ENCODE measurements around the gene OR2T34.
"Not testable (repeated sequence)": the region's sequence is repeated elsewhere in the genome, so short reads cannot be mapped to it uniquely, and the experiment has no call there.

Gene OR2T34

GRCh38 chr1:248574657-248575056, at the start of gene OR2T34:
Gene OR2T34, minus strand, starts transcription at chr1:248574757. Its CDS starts 0 bp downstream, at chr1:248574757.
- DNase-seq: not testable (repeated sequence)

- DNase-seq: no peak
Measured at GRCh38 chr1:248622570-248623001, 48.0 kb upstream of the OR2T34 start.

DNA sequence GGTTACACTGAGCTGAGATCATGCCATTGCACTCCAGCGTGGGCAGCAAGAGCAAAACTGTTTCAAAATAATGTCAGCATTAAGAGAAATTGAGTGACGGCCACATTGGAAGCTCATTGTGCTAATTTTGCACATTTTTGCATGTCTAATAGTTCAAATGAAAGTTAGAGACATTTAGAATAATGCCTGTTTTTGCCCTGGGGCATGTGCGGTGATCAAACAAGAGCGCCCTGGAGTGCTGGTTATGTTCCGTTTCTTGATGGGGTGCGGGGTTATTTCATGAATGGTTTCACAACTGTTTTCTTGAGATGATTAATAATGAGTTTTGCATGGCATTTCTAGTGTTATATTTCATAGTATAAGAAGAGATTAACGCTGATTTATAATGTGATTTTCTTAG, 47.2 kb upstream of the OR2T34 start:
- DNase-seq: no peak

GRCh38 chr1:248618878-248619277, 44.3 kb upstream of the OR2T34 start:
- no peak for DNase-seq

DNA sequence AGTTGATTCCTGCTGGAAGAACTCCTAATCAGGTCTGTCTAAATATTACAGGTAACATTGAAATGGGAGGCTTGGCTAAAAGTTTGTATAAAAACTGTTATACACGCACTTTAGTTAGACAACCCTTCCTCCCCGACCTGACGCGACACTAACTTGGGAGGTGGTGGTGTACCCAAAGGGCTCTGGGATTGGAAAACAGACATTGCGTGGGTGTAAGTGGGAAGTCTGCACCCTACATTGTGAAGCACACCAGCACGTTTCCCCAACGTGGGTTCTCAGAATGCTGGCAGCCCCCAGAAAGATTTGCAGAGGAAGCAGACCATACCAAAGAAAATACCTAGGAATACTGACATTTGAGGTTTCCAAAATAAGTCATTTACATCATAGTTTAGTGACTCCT, 43.6 kb upstream of the OR2T34 start:
- DNase-seq: no peak

DNA sequence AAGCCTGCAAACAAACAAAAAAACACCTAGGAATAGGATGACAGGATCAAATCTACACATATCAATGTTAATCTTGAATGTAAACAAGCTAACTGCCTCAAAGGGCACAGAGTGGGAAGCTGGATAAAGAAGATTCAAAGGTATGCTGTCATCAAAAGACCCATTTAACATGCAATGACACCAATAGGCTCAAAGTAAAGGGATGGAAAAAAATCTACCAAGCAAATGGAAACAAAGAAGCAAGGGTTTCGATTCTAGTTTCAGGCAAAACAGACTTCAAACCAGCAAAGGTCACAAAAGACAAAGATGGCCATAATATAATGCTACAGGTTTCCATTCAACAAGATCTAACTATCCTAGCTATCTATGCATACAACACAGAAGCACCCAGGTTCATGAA, 39.2 kb upstream of the OR2T34 start:
- DNase-seq: no peak

DNA sequence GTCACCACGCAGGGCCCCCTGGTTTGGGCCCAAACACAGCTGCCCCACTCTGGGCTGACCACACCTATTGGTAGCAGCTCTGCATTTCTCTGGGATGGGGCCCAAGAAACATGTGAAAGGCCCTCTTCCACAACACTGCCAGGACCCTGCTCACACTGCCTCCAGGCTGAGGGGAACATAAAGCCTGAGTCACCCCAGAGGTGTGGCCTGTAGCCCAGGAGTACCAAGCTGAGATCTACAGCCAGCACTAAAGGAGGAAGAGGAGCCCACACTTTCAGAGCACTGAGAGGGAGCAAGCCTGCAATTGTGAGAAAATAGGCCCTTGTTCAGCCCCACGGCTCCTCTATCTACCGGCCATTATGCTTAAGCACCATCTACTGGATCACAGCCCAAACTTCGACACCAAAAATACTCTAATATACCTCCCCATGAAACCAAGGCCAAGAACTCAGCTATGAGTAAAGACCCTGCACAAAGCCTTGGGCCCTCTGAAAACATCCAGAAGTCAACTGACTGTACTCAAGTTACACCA, 37.4 kb upstream of the OR2T34 start:
- DNase-seq: no peak

DNA sequence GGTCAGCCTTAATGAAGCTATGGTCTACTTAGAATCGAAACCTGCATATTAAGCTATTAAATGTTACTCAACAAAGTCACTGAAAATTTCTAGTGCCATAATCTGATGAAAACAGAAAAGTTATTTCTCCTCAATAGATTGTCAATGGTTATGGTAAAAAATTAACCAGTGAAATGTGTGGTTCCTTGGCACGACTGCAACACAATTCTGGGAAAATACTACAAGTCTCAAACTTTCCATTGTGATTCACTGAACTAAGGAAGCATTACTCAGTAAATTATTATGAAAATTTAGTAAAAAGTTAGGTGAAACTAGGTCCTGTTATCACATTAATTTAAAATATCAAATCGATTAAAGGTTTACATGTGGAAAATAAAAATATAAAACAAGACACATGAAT, 35.7 kb upstream of the OR2T34 start:
- no peak for DNase-seq

GRCh38 chr1:248599396-248599795, 24.8 kb upstream of the OR2T34 start:
- DNase-seq: no peak

GRCh38 chr1:248597589-248597988, 23.0 kb upstream of the OR2T34 start, which contains the start of gene OR2T10:
Gene OR2T10, minus strand, starts transcription at chr1:248597700. Its CDS starts 3,932 bp downstream, at chr1:248593768.
- no peak for DNase-seq

DNA sequence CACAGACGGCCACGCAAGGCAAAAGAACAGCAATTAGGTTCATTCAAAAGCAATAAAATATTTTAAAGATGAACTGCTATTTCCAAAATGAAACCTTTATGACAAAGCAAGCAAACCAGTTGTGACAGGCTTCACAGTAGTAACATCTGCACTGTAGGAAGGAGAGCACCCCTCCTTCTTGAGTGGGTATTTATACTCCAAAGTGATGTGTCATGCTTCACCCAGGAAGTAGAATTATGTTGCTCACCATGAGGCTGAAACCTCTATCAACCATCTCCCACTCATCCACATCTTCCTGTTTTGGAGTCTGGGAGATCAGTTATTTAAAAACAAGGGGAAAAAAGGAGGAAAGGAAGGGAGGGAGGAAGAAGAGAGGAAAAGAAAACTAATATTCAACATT, 22.1 kb upstream of the OR2T34 start:
- no peak for DNase-seq

DNA sequence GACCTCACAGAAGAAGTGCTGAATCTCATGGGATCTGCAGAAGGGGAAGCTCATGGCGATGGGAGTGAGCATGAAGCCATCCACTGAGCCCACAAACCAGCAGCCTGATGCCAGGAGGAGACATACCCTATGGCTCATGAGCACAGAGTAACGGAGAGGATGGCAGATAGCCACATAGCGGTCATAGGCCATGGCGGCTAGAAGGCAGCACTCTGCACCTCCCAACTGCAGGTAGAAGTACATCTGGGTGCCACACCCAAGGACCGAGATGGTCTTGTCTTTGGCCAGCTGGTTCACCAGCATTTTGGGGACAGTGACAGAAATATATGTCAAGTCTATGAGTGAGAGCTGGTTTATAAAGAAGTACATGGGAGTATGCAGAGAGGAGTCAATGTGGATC, 18.7 kb upstream of the OR2T34 start:
- no peak for DNase-seq

DNA sequence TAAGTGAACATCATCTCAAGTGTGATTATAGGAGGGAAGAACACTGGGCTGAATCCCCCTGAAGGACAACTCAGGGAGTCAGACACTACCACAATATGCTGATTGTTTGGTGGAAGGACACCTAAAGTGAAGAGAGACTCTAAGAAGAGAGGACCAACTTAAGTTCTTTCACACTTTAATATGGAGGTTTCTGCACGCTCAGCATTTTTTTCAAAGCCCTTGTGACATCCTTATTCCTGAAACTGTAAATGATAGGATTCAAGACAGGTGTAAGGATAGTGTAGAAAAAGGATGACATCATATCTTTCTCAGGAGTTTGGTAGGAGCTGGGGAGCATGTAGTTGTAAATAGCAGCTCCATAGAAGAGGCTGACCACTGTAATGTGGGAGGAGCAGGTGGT, 18.1 kb upstream of the OR2T34 start:
- DNase-seq: no peak

DNA sequence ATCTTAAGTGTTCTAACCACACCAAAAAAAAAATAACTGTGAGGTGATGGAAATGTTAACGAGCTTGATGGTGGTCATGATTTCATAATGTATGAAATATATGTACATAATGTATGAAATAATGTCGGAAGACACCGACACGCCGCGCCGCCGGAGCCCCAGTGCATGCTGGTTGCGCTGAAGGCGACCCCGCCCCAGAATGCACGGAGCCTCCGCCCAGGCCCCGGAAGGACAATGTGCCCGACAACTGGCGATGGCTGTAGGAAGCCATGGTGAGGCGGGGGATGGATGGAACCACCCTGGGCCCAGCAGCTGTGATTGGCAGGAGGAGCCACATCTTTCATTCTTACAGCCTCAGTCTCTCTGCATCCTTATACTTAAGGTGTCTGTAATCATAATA, 15.5 kb upstream of the OR2T34 start:
- no peak for DNase-seq

- DNase-seq: no peak
Measured at GRCh38 chr1:248589334-248589733, 14.8 kb upstream of the OR2T34 start.

GRCh38 chr1:248585266-248585665, 10.7 kb upstream of the OR2T34 start:
- DNase-seq: no peak

GRCh38 chr1:248576260-248576980, 1.9 kb upstream of the OR2T34 start:
- DNase-seq: no peak

DNA sequence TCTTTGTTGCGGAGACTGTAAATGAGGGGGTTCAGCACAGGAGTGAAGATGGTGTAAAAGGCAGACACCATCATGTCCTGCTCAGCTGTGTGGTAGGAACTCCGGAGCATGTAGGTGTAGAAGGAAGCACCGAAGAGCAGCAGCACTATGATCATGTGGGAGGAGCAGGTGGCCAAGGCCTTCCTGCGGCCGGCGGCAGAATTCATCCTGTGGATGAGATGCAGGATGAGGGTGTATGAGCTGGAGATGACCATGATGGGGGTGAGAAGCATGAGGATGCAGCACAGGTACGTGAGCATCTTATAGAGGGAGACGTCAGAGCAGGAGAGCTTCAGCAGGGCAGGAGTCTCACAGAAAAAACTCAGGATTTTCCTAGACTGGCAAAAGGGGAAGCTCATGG, 701 bp downstream of the OR2T34 start:
- not testable (repeated sequence) for DNase-seq

- not testable (repeated sequence) for DNase-seq
Measured at GRCh38 chr1:248572049-248572448, 2.5 kb downstream of the OR2T34 start.

DNA sequence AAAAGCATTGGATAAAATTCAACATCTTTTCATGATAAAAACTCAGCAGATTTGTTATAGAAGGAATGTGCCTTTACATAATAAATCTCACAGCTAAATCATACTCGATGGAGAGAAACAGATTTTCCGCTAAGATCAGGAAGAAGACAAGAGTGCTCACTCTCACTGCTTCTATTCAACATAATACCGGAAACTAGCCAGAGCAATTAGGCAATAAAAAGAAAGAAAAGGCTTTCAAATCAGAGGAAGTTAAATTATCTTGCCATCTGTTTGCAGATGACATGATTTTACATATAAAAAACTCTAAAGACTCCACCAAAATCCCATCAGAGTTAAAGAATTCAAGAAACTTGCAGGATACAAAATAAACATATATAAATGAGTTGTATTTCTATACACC, 3.7 kb downstream of the OR2T34 start:
- not testable (repeated sequence) for DNase-seq

- not testable (repeated sequence) for DNase-seq
Measured at GRCh38 chr1:248569049-248569448, 5.5 kb downstream of the OR2T34 start.

- not testable (repeated sequence) for DNase-seq
Measured at GRCh38 chr1:248565530-248566373, 8.8 kb downstream of the OR2T34 start.

GRCh38 chr1:248562672-248563071, 11.9 kb downstream of the OR2T34 start, which contains the start of gene OR2T29:
Gene OR2T29, minus strand, starts transcription at chr1:248562772. Its CDS starts 3,281 bp downstream, at chr1:248559491.
- not testable (repeated sequence) for DNase-seq

GRCh38 chr1:248551027-248551426, 23.5 kb downstream of the OR2T34 start:
- DNase-seq: not testable (repeated sequence)
